Right atrium auricular region (tissue), 2 donors: ENCODE measurements around the gene DOK6. TPM values are rescaled to one million over a fixed set of nuclear protein-coding genes. Genes with fewer than 3 reads are reported as not detected.

Experiments used
- DNase-seq: peaks from one replicate; pipeline ENCODE4 v3.0.0-alpha.2; 2019; ENCODE audit warnings: low spot score
- H3K27ac ChIP-seq, 2 donors: fragments of 200-600 bp; sonication (generic); 1 replicate in 1 of 2; 2 replicates in 1 of 2; pipeline ENCODE4 v1.5.1; 2016 to 2019
- H3K27me3 ChIP-seq, 2 donors: fragments of 200-600 bp; sonication (generic); one replicate each; pipeline versions ENCODE4 v1.5.1 to v1.6.0; 2017 to 2019
- H3K36me3 ChIP-seq: fragments of 200-600 bp; sonication (generic); one replicate; pipeline ENCODE4 v1.5.1; 2016
- H3K4me1 ChIP-seq, 2 donors: fragments of 200-600 bp; sonication (generic); one replicate each; pipeline versions ENCODE4 v1.5.1 to v1.6.0; 2017 to 2019
- H3K4me3 ChIP-seq, 2 donors: fragments of 200-600 bp; sonication (generic); 1 replicate in 1 of 2; 2 replicates in 1 of 2; pipeline ENCODE4 v1.5.1; 2017 to 2019; ENCODE audit warnings: mild to moderate bottlenecking in 1 of 2, moderate library complexity in 1 of 2
- H3K9me3 ChIP-seq, 2 donors: fragments of 200-600 bp; sonication (generic); one replicate each; pipeline ENCODE4 v1.5.1; 2019
- total RNA-seq, 2 donors: library from RNA; depleted of rRNA; stranded (reverse); fragments of >200 nt; gene quantifications; one replicate each; pipeline ENCODE4 v1.1.0, GENCODE V29; 2016
- TF ChIP-seq, protein P1 (sequence below), 2 donors: fragments of 200-600 bp; sonication (generic); IDR thresholded peaks; one replicate each; pipeline ENCODE4 v1.5.1; 2019; ENCODE audit warnings: antibody characterized with exemption in 2 of 2

Gene DOK6
- total RNA-seq, 2 donors from 2014 or later, result 2.0 to 5.7 TPM

GRCh38 chr18:69778680-69779079 is 378.0 kb downstream of the DOK6 start:
- Histone ChIP-seq H3K4me3 (no peak overlapping the region), H3K9me3 (no peaks in the 10 kb centered on the region), H3K27ac (no peak overlapping the region), H3K4me1 (no peaks in the 10 kb centered on the region), H3K36me3 (no peaks in the 10 kb centered on the region), H3K27me3 (no peaks in the 10 kb centered on the region)
- DNase-seq, result no peak
- TF ChIP-seq, protein P1, sequence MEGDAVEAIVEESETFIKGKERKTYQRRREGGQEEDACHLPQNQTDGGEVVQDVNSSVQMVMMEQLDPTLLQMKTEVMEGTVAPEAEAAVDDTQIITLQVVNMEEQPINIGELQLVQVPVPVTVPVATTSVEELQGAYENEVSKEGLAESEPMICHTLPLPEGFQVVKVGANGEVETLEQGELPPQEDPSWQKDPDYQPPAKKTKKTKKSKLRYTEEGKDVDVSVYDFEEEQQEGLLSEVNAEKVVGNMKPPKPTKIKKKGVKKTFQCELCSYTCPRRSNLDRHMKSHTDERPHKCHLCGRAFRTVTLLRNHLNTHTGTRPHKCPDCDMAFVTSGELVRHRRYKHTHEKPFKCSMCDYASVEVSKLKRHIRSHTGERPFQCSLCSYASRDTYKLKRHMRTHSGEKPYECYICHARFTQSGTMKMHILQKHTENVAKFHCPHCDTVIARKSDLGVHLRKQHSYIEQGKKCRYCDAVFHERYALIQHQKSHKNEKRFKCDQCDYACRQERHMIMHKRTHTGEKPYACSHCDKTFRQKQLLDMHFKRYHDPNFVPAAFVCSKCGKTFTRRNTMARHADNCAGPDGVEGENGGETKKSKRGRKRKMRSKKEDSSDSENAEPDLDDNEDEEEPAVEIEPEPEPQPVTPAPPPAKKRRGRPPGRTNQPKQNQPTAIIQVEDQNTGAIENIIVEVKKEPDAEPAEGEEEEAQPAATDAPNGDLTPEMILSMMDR (IDR thresholded peaks at IDR 0.05), result no peak

- DNase-seq, result no peak
- TF ChIP-seq, protein P1 (IDR thresholded peaks at IDR 0.05), result no peak
These were observed 380.2 kb downstream of the DOK6 start for GRCh38 chr18:69780851-69781250.

GRCh38 chr18:69784815-69785214 is 384.1 kb downstream of the DOK6 start:
- H3K27ac ChIP-seq, result no peak overlapping the region
- no peak overlapping the region for H3K4me3 ChIP-seq
- no peaks in the 10 kb centered on the region for H3K36me3 ChIP-seq
- no peaks in the 10 kb centered on the region for H3K27me3 ChIP-seq
- no peaks in the 10 kb centered on the region for H3K4me1 ChIP-seq
- TF ChIP-seq, protein P1 (IDR thresholded peaks at IDR 0.05), result no peak
- no peaks in the 10 kb centered on the region for H3K9me3 ChIP-seq
- DNase-seq, result no peak

More at GRCh38 chr18:69780851-69781250, 380.2 kb downstream of the DOK6 start:
- Histone ChIP-seq H3K4me1 (no peaks in the 10 kb centered on the region), H3K9me3 (no peaks in the 10 kb centered on the region), H3K4me3 (no peak overlapping the region), H3K36me3 (no peaks in the 10 kb centered on the region), H3K27ac (no peak overlapping the region), H3K27me3 (no peaks in the 10 kb centered on the region)

GRCh38 chr18:69785466-69785865 is 384.8 kb downstream of the DOK6 start:
- TF ChIP-seq, protein P1 (IDR thresholded peaks at IDR 0.05), result no peak
- no peaks in the 10 kb centered on the region for H3K9me3 ChIP-seq
- H3K27me3 ChIP-seq, result no peaks in the 10 kb centered on the region
- no peak overlapping the region for H3K27ac ChIP-seq
- no peaks in the 10 kb centered on the region for H3K36me3 ChIP-seq
- no peaks in the 10 kb centered on the region for H3K4me1 ChIP-seq
- DNase-seq, result no peak
- H3K4me3 ChIP-seq, result no peak overlapping the region

DNA sequence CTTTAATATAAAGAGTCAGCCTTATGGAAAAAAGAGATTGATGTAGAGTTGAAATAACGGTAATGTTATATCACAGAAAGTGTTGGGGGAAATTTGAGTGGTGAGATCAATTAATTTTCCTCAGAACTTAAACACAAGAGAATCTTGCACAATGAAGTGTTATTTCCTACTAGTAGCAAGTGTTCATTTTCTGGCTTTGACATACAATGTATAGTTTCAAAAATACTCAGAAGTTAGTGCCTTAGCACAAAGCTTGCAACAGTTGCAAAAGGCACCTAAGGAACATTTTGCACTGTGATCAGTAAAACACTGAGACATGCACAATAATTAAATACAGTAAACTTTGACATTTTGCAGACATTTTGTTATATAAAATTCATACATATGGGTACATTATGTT is 385.7 kb downstream of the DOK6 start:
- H3K9me3 ChIP-seq, result no peaks in the 10 kb centered on the region
- H3K36me3 ChIP-seq, result no peaks in the 10 kb centered on the region
- no peak for DNase-seq
- H3K4me3 ChIP-seq, result no peak overlapping the region
- TF ChIP-seq, protein P1 (IDR thresholded peaks at IDR 0.05), result no peak
- H3K27me3 ChIP-seq, result no peaks in the 10 kb centered on the region
- H3K27ac ChIP-seq, result no peak overlapping the region
- no peaks in the 10 kb centered on the region for H3K4me1 ChIP-seq

GRCh38 chr18:69787825-69788547 is 387.3 kb downstream of the DOK6 start:
- no peaks in the 10 kb centered on the region for H3K27me3 ChIP-seq
- H3K27ac ChIP-seq, result no peak overlapping the region
- no peak for DNase-seq
- H3K9me3 ChIP-seq, result no peaks in the 10 kb centered on the region
- TF ChIP-seq, protein P1 (IDR thresholded peaks at IDR 0.05), result no peak
- H3K36me3 ChIP-seq, result no peaks in the 10 kb centered on the region
- H3K4me1 ChIP-seq, result no peaks in the 10 kb centered on the region
- H3K4me3 ChIP-seq, result no peak overlapping the region
